Neural cell (in vitro differentiated cells): Measurements from ENCODE around the gene EGFL7. TPM values are rescaled to one million over a fixed set of nuclear protein-coding genes. Genes with fewer than 3 reads are reported as not detected.
"Not testable (repeated sequence)": the region's sequence is repeated elsewhere in the genome, so short reads cannot be mapped to it uniquely, and the experiment has no call there.

Source experiments
- H2AFZ ChIP-seq: fragments of 200-600, 300-800 bp; sonication (generic), shearing (Covaris generic); 2 replicates; pipeline ENCODE4 v1.6.0; 2014; ENCODE audit warnings: low read depth, mild to moderate bottlenecking, antibody characterized with exemption, low read length, moderate library complexity
- H3F3A ChIP-seq: fragments of 200-600 bp; shearing (Covaris generic); 2 replicates; pipeline ENCODE4 v1.6.1; 2016; ENCODE audit warnings: mild to moderate bottlenecking, moderate library complexity, mixed read lengths, antibody characterized with exemption, low read length; ENCODE audit not compliant: insufficient read depth, poor library complexity, severe bottlenecking
- H3K27ac ChIP-seq: fragments of 200-600, 300-800 bp; sonication (generic), shearing (Covaris generic); 2 replicates; pipeline ENCODE4 v1.5.1; 2014; ENCODE audit warnings: mild to moderate bottlenecking, low read length, moderate library complexity
- H3K27me3 ChIP-seq: fragments of 300-800, 200-600 bp; sonication (generic), shearing (Covaris generic); 2 replicates; pipeline ENCODE4 v1.6.0; 2014; ENCODE audit warnings: mild to moderate bottlenecking, low read depth, low read length, moderate library complexity; ENCODE audit not compliant: insufficient read depth
- H3K36me3 ChIP-seq: fragments of 300-800, 200-600 bp; sonication (generic), shearing (Covaris generic); 2 replicates; pipeline ENCODE4 v1.5.1; 2014; ENCODE audit warnings: mild to moderate bottlenecking, antibody characterized with exemption, low read length, moderate library complexity; ENCODE audit not compliant: insufficient read depth
- H3K4me2 ChIP-seq: fragments of 300-800, 200-600 bp; sonication (generic), shearing (Covaris generic); 2 replicates; pipeline ENCODE4 v1.6.0; 2014; ENCODE audit warnings: mild to moderate bottlenecking, low read length
- H3K4me3 ChIP-seq: fragments of 300-800, 200-600 bp; sonication (generic), shearing (Covaris generic); 2 replicates; pipeline ENCODE4 v1.5.1; 2014; ENCODE audit warnings: mild to moderate bottlenecking, low read length, moderate library complexity
- H3K79me2 ChIP-seq: fragments of 200-600 bp; shearing (Covaris generic); replicated peaks from 2 replicates; pipeline ENCODE4 v1.6.0; 2014; ENCODE audit warnings: mild to moderate bottlenecking, low read length, moderate library complexity; ENCODE audit not compliant: insufficient read depth
- H3K9ac ChIP-seq: fragments of 300-800, 200-600 bp; sonication (generic), shearing (Covaris generic); 2 replicates; pipeline ENCODE4 v1.6.1; 2016; ENCODE audit warnings: mild to moderate bottlenecking, low read length, mixed read lengths
- H3K9me2 ChIP-seq: fragments of 200-600 bp; shearing (Covaris generic); 2 replicates; pipeline ENCODE4 v1.6.1; 2016; ENCODE audit warnings: mild to moderate bottlenecking, low read length, mixed read lengths; ENCODE audit not compliant: insufficient read depth
- H3K9me3 ChIP-seq: fragments of 200-600, 300-800 bp; sonication (generic), shearing (Covaris generic); 2 replicates; pipeline ENCODE4 v1.6.1; 2016; ENCODE audit warnings: mild to moderate bottlenecking, mixed run types, low read length, moderate library complexity, mixed read lengths
- H4K20me1 ChIP-seq: fragments of 200-600 bp; shearing (Covaris generic); 2 replicates; pipeline ENCODE4 v1.6.1; 2016; ENCODE audit warnings: mild to moderate bottlenecking, mixed run types; ENCODE audit not compliant: insufficient read depth
- CTCF ChIP-seq: fragments of 450-650 bp; IDR thresholded peaks from 2 replicates; pipeline ENCODE4 v1.5.1; 2014; ENCODE audit warnings: antibody characterized with exemption, mild to moderate bottlenecking, moderate library complexity; ENCODE audit not compliant: poor library complexity, severe bottlenecking
- EP300 ChIP-seq: fragments of 450-650 bp; conservative IDR thresholded peaks from 2 replicates; pipeline ENCODE4 v1.6.1; 2014; ENCODE audit warnings: antibody characterized with exemption, mild to moderate bottlenecking, moderate library complexity; ENCODE audit not compliant: poor library complexity, severe bottlenecking
- EZH2 ChIP-seq: fragments of 200-600, 300-800 bp; shearing (Covaris generic), sonication (generic); IDR thresholded peaks from 2 replicates; pipeline ENCODE4 v1.6.1; 2014; ENCODE audit warnings: antibody characterized with exemption, low read length, borderline replicate concordance, mild to moderate bottlenecking; ENCODE audit not compliant: insufficient read depth, poor library complexity, severe bottlenecking
- MXI1 ChIP-seq: fragments of 450-650 bp; conservative IDR thresholded peaks from 2 replicates; pipeline ENCODE4 v1.6.1; 2014; ENCODE audit warnings: antibody characterized with exemption, mild to moderate bottlenecking; ENCODE audit not compliant: poor library complexity, severe bottlenecking
- POLR2AphosphoS5 ChIP-seq: IDR thresholded peaks from 2 replicates; pipeline ENCODE4 v1.6.1; 2012
- RAD21 ChIP-seq: fragments of 450-650 bp; conservative IDR thresholded peaks from 2 replicates; pipeline ENCODE4 v1.6.1; 2014; ENCODE audit warnings: antibody characterized with exemption, mild to moderate bottlenecking, moderate library complexity
- SMC3 ChIP-seq: fragments of 450-650 bp; conservative IDR thresholded peaks from 2 replicates; pipeline ENCODE4 v1.6.1; 2014; ENCODE audit warnings: antibody characterized with exemption, mild to moderate bottlenecking, moderate library complexity; ENCODE audit not compliant: poor library complexity
- TAF1 ChIP-seq: IDR thresholded peaks from 2 replicates; pipeline ENCODE4 v1.6.1; 2012; ENCODE audit warnings: low read depth
- polyA plus RNA-seq: library from polyadenylated mRNA; depleted of rRNA; stranded (reverse); fragments of >200 nt; gene quantifications from 2 replicates; pipeline ENCODE4 v1.2.3, GENCODE V29; 2014
- TF ChIP-seq, protein P1 (sequence below): IDR thresholded peaks from 2 replicates; pipeline ENCODE4 v1.6.1; 2012; ENCODE audit warnings: borderline replicate concordance

EGFL7 gene
- polyA plus RNA-seq, 1 donor from 2014 or later: 12.5 TPM

GRCh38 chr9:136710543-136710942 lies 47.8 kb downstream of the EGFL7 start:
- Histone ChIP-seq H3K4me3 (no peak overlapping the region), H3K36me3 (no peaks in the 10 kb centered on the region), H4K20me1 (no peaks in the 10 kb centered on the region), H3K9me3 (no peaks in the 10 kb centered on the region), H3K27ac (no peak overlapping the region), H3K79me2 (peaks cover 21% of the 10 kb centered on the region), H3K9ac (no peak overlapping the region), H3F3A (no peaks in the 10 kb centered on the region), H3K9me2 (no peaks in the 10 kb centered on the region), H3K27me3 (no peaks in the 10 kb centered on the region), H3K4me2 (no peak overlapping the region), H2AFZ (no peak overlapping the region)
- no peak for TF ChIP-seq MXI1
- TF ChIP-seq EZH2: no peak
- no peak for TF ChIP-seq TAF1
- no peak for TF ChIP-seq EP300
- TF ChIP-seq RAD21: no peak
- no peak for TF ChIP-seq POLR2AphosphoS5
- TF ChIP-seq CTCF: no peak
- TF ChIP-seq, protein P1, sequence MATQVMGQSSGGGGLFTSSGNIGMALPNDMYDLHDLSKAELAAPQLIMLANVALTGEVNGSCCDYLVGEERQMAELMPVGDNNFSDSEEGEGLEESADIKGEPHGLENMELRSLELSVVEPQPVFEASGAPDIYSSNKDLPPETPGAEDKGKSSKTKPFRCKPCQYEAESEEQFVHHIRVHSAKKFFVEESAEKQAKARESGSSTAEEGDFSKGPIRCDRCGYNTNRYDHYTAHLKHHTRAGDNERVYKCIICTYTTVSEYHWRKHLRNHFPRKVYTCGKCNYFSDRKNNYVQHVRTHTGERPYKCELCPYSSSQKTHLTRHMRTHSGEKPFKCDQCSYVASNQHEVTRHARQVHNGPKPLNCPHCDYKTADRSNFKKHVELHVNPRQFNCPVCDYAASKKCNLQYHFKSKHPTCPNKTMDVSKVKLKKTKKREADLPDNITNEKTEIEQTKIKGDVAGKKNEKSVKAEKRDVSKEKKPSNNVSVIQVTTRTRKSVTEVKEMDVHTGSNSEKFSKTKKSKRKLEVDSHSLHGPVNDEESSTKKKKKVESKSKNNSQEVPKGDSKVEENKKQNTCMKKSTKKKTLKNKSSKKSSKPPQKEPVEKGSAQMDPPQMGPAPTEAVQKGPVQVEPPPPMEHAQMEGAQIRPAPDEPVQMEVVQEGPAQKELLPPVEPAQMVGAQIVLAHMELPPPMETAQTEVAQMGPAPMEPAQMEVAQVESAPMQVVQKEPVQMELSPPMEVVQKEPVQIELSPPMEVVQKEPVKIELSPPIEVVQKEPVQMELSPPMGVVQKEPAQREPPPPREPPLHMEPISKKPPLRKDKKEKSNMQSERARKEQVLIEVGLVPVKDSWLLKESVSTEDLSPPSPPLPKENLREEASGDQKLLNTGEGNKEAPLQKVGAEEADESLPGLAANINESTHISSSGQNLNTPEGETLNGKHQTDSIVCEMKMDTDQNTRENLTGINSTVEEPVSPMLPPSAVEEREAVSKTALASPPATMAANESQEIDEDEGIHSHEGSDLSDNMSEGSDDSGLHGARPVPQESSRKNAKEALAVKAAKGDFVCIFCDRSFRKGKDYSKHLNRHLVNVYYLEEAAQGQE: no peak
- TF ChIP-seq SMC3: no peak

GRCh38 chr9:136711219-136711648 lies 48.5 kb downstream of the EGFL7 start:
- not testable (repeated sequence) for H3K36me3 ChIP-seq, H3K9ac ChIP-seq, H3K9me2 ChIP-seq, H3K27ac ChIP-seq, H3F3A ChIP-seq, H4K20me1 ChIP-seq, H3K27me3 ChIP-seq, H2AFZ ChIP-seq, H3K9me3 ChIP-seq
- Histone ChIP-seq H3K4me3 (peak overlapping the region; percentile 75), H3K79me2 (peaks cover 26% of the 10 kb centered on the region), H3K4me2 (peak overlapping the region; percentile 48)
